CD4-positive, alpha-beta T cell (primary cell): Measurements from ENCODE around the gene RAD51B. TPM values are rescaled to one million over a fixed set of nuclear protein-coding genes. Genes with fewer than 3 reads are reported as not detected.

Experiments
- ATAC-seq: fragments of 200-7000 bp; cut with Tn5 transposase; one replicate; pipeline ENCODE4 v1.10.0; 2022; ENCODE audit warnings: mild to moderate bottlenecking; ENCODE audit not compliant: poor library complexity
- CTCF ChIA-PET: fragments of 350-600 bp; sonication (Branson Sonifier 250); formaldehyde crosslinking; loops from one replicate; lab custom pipeline; 2021; ENCODE audit warnings: antibody characterized with exemption, inconsistent platforms; lab: Charles Lee
- POLR2A ChIA-PET: fragments of 350-600 bp; sonication (Branson Sonifier 250); formaldehyde crosslinking; loops from one replicate; lab custom pipeline; 2021; ENCODE audit warnings: antibody characterized with exemption, inconsistent platforms; lab: Charles Lee
- DNase-seq, 14 experiments: peaks; one replicate each; pipeline ENCODE4 v3.0.0-alpha.2; 2013 to 2020; ENCODE audit warnings: mixed read lengths in 2 of 14
- H3K27ac ChIP-seq, 2 donors: one replicate each; pipeline versions ENCODE4 v1.5.1 to v1.7.0; 2013; ENCODE audit warnings: low read length in 2 of 2, low read depth in 1 of 2, mild to moderate bottlenecking in 1 of 2
- H3K27me3 ChIP-seq, 2 experiments: 1 replicate in 1 of 2; 2 replicates in 1 of 2; pipeline versions ENCODE4 v1.6.1 to v1.7.0; 2013; ENCODE audit warnings: low read length in 2 of 2, control low read depth in 1 of 2, mild to moderate bottlenecking in 1 of 2, moderate library complexity in 1 of 2; ENCODE audit not compliant: insufficient read depth in 2 of 2, control insufficient read depth in 1 of 2
- H3K36me3 ChIP-seq: one replicate; pipeline ENCODE4 v1.6.1; 2013; ENCODE audit warnings: low read length, control low read depth; ENCODE audit not compliant: insufficient read depth
- H3K4me1 ChIP-seq: one replicate; pipeline ENCODE4 v1.6.1; 2013; ENCODE audit warnings: low read length, control low read depth; ENCODE audit not compliant: insufficient read depth
- H3K4me3 ChIP-seq: one replicate; pipeline ENCODE4 v1.5.1; 2013; ENCODE audit warnings: mild to moderate bottlenecking, low read length, moderate library complexity
- H3K9me3 ChIP-seq, 2 experiments: 1 replicate in 1 of 2; 2 replicates in 1 of 2; pipeline versions ENCODE4 v1.6.1 to v1.7.0; 2013; ENCODE audit warnings: low read length in 2 of 2, mild to moderate bottlenecking in 2 of 2, control low read depth in 1 of 2, moderate library complexity in 1 of 2; ENCODE audit not compliant: control insufficient read depth in 1 of 2, insufficient read depth in 1 of 2
- H3K27ac Mint-ChIP-seq: one replicate; pipeline ENCODE4 v1.8.0; 2020; ENCODE audit warnings: mixed read lengths
- H3K27me3 Mint-ChIP-seq: one replicate; pipeline ENCODE4 v1.8.0; 2021; ENCODE audit warnings: mixed read lengths
- H3K36me3 Mint-ChIP-seq: one replicate; pipeline ENCODE4 v1.8.0; 2021; ENCODE audit warnings: low read depth, mixed read lengths
- H3K4me1 Mint-ChIP-seq: one replicate; pipeline ENCODE4 v1.8.0; 2021; ENCODE audit warnings: low read depth, mixed read lengths
- H3K4me3 Mint-ChIP-seq: one replicate; pipeline ENCODE4 v1.8.0; 2020; ENCODE audit warnings: mild to moderate bottlenecking, mixed read lengths
- H3K9me3 Mint-ChIP-seq: one replicate; pipeline ENCODE4 v1.8.0; 2020; ENCODE audit warnings: mixed read lengths
- intact Hi-C, 2 experiments: fragments of 100-400 bp; cut with DNase I in 1 of 2; cut with micrococcal nuclease in 1 of 2; formaldehyde crosslinking; loops; one replicate each; pipeline versions ENCODE4 v1.15.1 to v1.9.0; 2023 to 2025; cut with DNase I, micrococcal nuclease
- total RNA-seq, 174 experiments: library from RNA in 2 of 174; stranded (reverse) in 2 of 174; gene quantifications; one replicate each; pipeline ENCODE4 v1.2.3 and lab custom pipeline; 2021 to 2026
- TF ChIP-seq, protein P1 (sequence below): fragments of 200-600 bp; IDR thresholded peaks from one replicate; pipeline ENCODE4 v1.8.0; 2022; ENCODE audit warnings: antibody characterized with exemption, mild to moderate bottlenecking

The RAD51B gene
- total RNA-seq, 2 experiments from 2014 or later, result 18.4 to 20.0 TPM

DNA sequence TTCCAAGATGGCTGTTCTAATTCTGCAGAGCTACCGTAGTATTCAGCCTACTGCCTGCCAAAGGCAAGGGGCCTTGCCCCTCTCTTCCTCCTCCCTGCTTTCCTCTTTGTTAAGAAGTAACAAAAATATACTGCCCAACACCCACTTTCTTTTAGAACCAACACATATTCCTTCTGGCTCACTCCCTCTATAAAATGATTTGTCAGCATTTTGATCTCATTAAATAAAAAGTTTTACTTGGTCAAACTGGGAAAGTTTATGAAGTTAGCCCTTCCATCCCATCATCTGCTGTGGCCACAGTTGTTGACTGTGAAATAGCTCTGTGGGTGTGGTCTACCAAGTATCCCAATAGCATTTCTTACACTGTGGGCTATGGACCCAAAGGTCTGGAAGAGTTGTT, 500.9 kb downstream of the RAD51B start:
- DNase-seq (no peak), ATAC-seq (no peak)

GRCh38 chr14:68322940-68323620, 503.5 kb downstream of the RAD51B start:
- Histone ChIP-seq H3K27ac (no peak overlapping the region), H3K4me1 (no peaks in the 10 kb centered on the region), H3K36me3 (no peaks in the 10 kb centered on the region), H3K4me3 (no peak overlapping the region), H3K9me3 (no peaks in the 10 kb centered on the region), H3K27me3 (no peaks in the 10 kb centered on the region)
- intact Hi-C loops, result no loop called here
- Mint-ChIP-seq H3K27me3 (no peaks in the 10 kb centered on the region), H3K9me3 (no peaks in the 10 kb centered on the region), H3K4me3 (no peak overlapping the region), H3K27ac (no peak overlapping the region), H3K36me3 (no peaks in the 10 kb centered on the region), H3K4me1 (no peaks in the 10 kb centered on the region)
- CTCF ChIA-PET, result no interaction called here
- TF ChIP-seq, protein P1, sequence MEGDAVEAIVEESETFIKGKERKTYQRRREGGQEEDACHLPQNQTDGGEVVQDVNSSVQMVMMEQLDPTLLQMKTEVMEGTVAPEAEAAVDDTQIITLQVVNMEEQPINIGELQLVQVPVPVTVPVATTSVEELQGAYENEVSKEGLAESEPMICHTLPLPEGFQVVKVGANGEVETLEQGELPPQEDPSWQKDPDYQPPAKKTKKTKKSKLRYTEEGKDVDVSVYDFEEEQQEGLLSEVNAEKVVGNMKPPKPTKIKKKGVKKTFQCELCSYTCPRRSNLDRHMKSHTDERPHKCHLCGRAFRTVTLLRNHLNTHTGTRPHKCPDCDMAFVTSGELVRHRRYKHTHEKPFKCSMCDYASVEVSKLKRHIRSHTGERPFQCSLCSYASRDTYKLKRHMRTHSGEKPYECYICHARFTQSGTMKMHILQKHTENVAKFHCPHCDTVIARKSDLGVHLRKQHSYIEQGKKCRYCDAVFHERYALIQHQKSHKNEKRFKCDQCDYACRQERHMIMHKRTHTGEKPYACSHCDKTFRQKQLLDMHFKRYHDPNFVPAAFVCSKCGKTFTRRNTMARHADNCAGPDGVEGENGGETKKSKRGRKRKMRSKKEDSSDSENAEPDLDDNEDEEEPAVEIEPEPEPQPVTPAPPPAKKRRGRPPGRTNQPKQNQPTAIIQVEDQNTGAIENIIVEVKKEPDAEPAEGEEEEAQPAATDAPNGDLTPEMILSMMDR, result no peak
- POLR2A ChIA-PET, result no interaction called here
- ATAC-seq (no peak), DNase-seq (no peak)

More for the DNA sequence above, 500.9 kb downstream of the RAD51B start:
- CTCF ChIA-PET, result interaction anchor here (0.6 kb wide), 1 partner anchor 12 kb away, joined by 3 read pairs; no protein-coding TSS in a partner anchor
- H3K4me3 ChIP-seq, result no peak overlapping the region
- Mint-ChIP-seq H3K4me3 (no peak overlapping the region), H3K27me3 (no peaks in the 10 kb centered on the region), H3K36me3 (no peaks in the 10 kb centered on the region), H3K27ac (no peak overlapping the region), H3K9me3 (no peaks in the 10 kb centered on the region), H3K4me1 (no peaks in the 10 kb centered on the region)
- H3K4me1 ChIP-seq, result no peaks in the 10 kb centered on the region
- intact Hi-C loops, result no loop called here
- H3K9me3 ChIP-seq, result no peaks in the 10 kb centered on the region
- no peak overlapping the region for H3K27ac ChIP-seq
- no peaks in the 10 kb centered on the region for H3K27me3 ChIP-seq
- TF ChIP-seq, protein P1, result no peak
- H3K36me3 ChIP-seq, result no peaks in the 10 kb centered on the region
- POLR2A ChIA-PET, result no interaction called here

DNA sequence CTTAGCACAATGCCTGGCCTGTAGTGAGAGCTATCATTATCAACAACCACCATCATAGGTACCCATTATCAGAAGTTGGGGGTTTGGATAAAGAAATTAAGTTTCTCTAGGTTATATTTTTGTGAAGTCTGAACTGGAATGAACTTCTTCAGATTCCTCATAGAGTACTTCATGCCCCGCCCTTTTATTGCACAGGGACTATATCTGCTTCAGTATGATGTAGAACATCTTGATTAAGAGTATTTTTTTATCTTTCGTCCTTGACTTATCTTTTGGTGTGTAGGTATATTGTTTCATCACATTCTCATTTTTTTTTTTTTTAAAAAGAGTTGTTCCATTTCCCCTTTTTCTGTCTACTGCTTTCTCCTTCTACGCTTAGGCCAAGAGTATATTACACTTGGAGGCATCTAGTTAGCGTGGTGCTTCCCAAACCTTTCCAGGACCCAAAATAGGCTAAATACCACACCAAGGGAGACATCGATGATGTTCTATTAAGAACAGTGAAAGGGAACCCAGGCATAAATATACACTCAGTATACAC, 505.8 kb downstream of the RAD51B start:
- H3K4me1 ChIP-seq, result no peaks in the 10 kb centered on the region

More for the DNA sequence above, 505.8 kb downstream of the RAD51B start:
- ATAC-seq (no peak), DNase-seq (no peak)
- Mint-ChIP-seq H3K27ac (no peak overlapping the region), H3K36me3 (no peaks in the 10 kb centered on the region), H3K4me3 (no peak overlapping the region), H3K4me1 (no peaks in the 10 kb centered on the region), H3K9me3 (no peaks in the 10 kb centered on the region), H3K27me3 (no peaks in the 10 kb centered on the region)
- no peaks in the 10 kb centered on the region for H3K9me3 ChIP-seq
- intact Hi-C loops, result no loop called here
- CTCF ChIA-PET, result no interaction called here
- H3K4me3 ChIP-seq, result no peak overlapping the region
- H3K36me3 ChIP-seq, result no peaks in the 10 kb centered on the region
- no peak overlapping the region for H3K27ac ChIP-seq
- H3K27me3 ChIP-seq, result no peaks in the 10 kb centered on the region
- POLR2A ChIA-PET, result no interaction called here
- TF ChIP-seq, protein P1, result no peak
